ENCODE results near the gene PLEKHA7.
A peak's percentile ranks its signal among the peaks of the same experiment; 100 is the strongest.
"Not testable (repeated sequence)": the region's sequence is repeated elsewhere in the genome, so short reads cannot be mapped to it uniquely, and the experiment has no call there.

PLEKHA7 gene

DNA sequence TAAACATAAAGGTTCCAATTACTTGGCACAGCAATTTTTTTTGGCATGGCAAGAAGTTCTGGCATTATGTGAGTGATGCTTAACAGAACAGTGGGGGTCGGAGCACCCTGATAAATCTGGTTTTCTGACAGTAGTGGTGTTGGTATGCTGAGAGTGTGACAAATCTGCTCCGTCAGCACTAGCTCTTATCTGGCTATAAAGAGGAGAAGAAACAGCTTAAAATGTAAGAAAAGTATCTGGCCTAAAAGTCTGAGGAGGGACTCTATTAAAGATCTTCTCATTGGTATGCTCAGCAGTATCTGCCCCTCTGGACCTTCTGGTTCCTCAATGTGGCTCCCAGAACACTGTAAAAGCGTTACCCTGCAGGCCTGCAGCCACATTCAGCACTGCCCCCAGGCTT lies 137.4 kb downstream of the PLEKHA7 start:
- no peak for DNase-seq

DNA sequence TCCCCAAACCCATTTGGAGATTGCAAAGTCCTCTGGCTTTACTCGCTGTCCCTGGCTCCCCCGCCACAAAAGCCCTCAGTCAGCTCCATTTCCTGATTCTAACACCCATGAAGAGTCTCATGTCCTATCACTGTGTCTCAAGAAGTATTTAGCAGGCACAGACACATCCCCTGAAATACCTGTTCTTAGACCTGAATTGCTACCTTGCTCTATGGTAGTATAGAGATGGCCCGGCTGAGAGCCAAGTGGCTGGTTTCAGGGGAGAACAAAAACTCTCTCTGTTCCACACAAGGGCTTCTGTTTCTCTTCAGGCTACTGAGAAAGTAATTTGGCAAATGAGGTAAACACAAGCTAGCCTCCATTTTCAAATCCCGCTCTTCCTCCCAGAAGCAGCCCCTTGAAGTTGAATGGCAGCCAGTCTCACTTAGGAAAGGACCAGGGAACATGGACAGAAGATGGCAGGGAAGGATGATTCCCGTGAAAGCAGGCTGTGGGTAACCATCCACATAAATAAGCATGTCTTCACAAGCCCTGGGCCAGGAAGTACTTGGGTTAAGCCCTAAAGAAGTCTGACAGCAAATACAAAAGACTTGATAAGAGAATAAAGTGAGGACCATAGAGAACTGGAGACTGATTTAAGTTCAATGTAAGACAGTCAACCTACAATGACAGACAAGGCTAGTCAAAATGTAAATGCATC lies 138.0 kb downstream of the PLEKHA7 start:
- no peak for DNase-seq

DNA sequence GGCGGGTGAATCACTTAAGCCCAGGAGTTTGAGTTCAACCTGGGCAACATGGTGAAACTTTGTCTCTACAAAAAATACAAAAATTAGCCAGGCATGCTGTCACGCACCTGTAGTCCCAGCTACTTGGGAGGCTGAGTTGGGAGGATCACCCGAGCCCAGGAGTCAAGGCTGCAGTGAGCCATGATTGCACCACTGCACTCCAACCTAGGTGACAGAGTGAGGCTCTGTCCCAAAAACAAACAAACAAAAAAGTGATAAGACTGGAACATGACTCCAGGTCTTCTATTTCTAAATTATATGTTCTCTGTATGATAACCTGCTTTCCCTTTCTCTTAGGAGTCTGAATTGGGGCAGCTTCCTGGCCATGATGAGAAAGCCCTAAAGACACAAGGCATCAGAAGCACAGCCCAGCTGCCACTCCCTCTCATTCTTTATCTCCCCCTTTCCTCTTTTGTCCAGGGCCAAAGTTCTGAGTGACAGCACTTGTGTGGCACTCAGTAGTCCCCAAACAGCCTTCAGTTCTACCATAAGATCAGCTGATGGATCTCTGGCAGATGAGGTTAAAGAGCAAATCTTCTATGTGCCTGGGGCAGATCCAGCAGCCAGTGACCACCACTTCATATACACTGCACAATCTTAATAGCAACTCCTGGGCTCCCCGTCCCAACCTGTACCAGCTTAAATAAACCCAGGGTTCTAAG lies 139.8 kb downstream of the PLEKHA7 start:
- DNase-seq, result no peak

DNA sequence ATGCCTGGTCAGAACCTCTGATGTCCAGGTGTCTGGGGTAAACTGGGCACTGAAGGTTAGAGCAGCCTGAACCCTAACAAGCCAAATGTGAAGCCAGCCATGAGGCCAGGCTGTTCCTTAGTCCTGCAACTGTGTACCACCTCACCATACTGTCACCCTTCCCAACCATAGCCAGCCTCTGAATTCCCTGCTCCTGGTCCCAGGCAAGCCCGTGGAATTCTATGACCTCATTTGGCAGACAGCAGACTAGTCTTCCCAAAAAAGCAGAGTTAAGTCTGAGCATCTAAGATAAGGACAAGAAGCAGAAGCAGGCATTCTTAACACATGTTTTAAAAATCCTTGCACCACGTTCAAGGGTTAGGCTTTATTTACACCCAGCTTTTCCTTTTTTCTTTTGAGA lies 140.9 kb downstream of the PLEKHA7 start:
- DNase-seq, result no peak

DNA sequence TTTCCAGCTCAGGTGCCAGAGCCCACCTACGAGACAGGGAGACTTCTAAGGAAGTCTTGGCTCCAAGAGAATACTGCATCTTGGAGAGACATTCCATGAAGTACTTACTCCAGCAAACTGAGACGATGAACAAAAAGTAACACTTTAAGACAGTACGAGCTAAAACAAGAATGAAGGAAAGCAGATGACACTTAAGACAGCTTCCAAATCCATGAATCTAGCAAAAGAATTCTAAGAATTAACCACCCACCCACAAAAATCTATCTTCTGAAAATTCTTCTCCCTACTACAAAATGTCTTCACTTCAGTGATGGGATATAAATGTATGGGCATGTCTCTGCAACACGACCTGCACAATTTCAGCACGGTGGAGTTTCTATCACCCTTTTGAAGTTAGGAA lies 142.8 kb downstream of the PLEKHA7 start:
- no peak for DNase-seq

DNA sequence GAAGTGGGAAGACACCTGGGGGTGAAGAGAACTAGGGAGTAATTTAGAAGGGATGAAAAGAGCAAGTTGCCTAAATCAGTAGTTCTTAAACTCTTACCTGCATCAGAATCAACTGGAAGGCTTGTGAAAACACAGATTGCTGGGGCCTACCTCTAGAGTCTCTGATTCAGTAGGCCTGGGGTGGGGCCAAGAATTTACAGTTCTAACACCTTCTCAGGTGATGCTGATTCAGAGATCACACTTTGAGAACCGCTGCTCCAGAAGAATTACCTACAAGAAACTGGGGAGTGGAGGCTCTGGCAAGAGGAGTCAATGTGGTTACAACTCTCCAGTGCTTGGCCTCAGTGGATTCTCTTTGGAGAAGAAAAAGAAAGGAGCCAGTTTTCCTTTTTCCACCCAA lies 147.1 kb downstream of the PLEKHA7 start:
- DNase-seq, result no peak

DNA sequence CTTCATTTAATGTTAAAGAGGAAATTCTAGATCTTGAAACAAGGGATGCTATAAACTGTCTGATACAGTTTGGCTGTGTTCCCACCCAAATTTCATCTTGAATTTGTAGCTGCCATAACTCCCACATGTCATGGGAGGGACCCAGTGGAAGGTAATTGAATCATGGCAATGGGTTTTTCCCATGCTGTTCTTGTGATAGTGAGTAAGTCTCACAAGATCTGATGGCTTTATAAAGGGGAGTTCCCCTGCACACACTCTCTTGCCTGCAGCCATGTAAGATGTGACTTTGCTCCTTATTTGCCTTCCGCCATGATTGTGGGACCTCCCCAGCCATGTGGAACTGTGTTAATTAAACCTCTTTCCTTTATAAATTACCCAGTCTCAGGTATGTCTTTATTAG lies 149.8 kb downstream of the PLEKHA7 start:
- DNase-seq, result not testable (repeated sequence)

DNA sequence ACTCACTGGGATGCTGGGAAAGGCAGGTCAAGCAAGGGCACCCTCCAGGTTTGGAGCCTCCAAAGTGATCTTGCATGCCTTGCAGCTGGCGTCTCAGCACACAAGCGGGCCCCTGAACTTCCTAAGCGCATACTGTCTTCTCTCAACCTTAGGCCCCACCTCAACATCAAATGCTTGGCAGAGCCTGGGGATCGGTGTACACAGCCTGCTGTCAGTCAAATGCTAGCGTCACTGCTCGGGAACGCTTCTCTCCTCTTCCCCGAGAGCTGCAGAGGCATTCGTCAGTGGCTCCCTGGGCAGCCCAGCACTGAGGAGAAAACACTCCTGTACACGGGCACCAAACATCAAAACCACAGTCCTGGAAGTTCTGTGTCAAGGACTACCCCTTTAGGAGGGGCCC lies 150.8 kb downstream of the PLEKHA7 start:
- DNase-seq, result no peak

DNA sequence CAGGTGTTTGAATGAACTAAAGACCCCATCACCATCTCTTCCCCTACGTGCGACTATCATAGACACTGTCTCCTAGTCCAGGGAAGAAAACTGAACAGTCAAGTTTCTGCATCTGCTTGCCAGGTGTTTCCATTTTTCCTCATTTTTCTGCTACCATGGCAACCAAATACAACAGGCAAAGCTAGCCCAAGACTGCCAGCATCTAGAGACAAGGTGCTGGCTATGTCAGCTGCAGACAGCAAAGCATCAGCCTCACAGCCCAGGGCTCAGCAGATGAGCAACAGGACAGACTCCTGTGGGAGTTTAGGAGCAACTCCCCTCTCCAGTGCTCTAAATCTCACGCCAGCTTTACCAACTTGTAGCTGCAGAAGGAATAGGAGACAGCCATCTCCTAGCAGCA lies 151.5 kb downstream of the PLEKHA7 start:
- no peak for DNase-seq

DNA sequence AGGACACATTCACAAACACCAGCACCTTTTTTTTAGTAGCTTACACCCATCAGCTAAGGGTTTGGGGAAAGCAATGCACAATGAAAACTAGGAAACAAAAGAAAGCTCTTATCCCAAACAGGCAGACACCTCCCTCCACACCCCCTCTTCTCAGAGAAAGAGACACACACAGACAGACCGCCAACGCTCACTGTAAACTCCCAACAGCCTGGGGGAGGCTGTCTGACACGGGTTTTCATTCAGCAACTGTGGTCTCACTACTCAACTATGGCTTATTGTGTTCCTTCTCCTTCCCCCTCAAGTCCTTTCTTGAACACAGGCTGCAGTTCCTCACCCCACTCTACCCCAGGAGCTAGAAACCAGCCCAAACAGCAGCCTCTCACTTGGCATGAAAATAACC lies 152.4 kb downstream of the PLEKHA7 start:
- no peak for DNase-seq

DNA sequence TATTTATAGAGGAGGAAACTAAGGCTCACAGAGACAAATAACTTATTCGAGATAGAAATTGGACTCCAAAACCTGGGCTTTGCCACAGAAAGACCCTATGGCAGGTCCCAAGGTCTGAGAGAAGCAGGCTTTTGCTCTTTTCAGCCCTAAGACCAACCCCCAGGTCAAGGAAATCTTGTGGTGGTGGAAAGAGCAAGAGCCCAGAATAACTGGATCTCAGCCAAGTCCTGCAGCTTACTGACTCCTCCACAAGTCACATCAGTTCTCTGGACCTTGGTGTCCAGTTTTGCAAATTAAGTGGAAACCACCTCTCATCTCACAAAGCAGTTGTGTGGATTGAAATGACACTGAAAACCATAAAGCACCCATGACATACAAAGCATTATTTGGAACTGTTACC lies 153.6 kb downstream of the PLEKHA7 start:
- no peak for DNase-seq

DNA sequence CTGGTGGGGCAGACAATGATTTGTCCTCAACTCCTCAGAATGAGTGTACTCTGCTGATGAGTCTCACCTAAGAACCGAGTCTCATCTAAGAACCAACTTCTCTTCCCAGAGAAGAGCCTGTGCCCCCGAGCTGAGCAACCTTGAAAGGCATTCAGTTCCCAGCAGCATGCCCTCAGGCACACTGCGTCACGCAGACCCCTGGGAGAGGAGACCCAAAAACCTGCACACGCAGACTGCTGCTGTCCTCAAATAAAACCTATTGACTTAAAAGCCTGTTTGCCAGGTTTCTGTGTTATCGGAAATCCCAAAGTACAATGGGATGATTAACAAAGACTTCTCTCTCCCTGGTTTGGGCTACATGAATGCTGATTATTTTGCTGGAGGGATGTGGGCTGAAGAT lies 154.6 kb downstream of the PLEKHA7 start:
- no peak for DNase-seq

DNA sequence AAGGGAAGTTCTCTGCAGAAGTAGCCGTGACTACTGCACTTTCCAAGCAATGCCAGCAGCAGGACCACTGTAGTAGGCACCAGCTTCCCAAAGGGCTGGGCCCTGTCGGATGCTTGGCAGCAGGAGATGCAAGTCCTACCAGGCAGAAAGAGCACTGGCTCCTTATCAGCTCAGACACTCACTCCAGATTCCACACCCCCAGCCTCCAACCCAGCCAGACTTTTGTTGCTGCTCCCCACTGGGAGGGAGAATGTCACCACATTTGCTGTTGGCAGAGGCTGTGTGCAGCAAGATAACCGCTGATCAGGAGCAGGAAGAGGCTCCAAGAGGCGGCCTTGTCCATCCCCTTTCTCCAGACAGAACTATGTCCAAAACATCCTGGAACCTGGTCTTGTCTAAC lies 157.0 kb downstream of the PLEKHA7 start:
- DNase-seq, result no peak

DNA sequence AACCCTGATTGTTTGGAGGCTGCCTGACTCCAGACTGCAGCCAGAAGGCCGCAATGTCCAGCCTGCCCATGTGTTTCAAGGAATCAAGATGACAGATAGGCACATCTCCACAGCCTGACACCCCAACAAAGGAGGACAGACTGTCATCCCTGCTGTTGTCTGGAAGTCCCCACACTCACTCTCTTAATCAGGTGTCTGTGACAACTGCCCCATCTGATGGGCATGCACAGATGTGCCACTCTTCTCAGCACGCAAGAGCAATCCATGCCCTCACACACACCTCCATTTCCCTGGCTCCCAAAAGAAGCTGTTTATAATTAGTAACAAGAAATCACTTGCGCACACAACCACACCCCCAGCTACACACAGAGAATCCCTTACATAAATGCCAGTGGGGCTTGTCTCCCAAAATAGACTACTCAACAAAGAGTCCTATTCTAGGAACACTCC lies 158.2 kb downstream of the PLEKHA7 start:
- DNase-seq, result no peak

DNA sequence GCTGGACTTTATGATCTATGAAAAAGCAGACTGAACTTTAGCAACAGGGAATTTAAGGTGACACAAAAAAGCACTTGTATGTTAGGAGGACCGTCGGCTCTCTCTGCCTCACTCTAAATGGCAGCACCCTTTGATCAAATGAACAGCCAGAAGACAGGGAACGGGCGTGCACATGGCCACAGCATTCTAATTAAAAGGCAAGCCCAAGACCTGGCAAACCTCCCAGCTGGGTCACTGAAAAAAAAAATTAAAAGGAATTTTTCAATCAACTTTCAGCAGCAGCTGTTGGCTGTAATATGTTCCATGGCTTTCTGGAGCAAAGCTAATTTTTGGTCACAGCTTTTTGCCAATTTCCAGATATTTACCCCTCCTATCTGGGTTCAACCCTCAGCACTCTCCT lies 159.2 kb downstream of the PLEKHA7 start:
- no peak for DNase-seq

DNA sequence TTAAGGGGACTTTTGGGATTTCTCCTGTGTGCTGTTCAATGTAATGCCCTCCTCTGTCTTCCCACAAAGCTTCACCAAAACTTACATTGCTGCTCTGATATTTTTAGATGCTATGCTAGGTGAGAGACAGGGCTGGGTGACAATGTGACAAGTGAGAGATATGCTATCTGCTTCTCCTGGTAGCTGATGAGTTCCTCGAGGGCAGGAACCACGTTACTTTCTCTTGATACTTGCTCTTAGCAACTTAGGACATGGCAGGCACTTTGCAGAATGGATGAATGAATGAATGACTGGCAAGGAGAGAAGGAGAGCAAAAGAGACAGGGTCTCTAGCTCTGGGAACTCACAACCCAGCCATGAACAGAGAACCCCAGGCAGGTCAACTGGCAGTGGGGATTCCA lies 160.4 kb downstream of the PLEKHA7 start:
- no peak for DNase-seq

DNA sequence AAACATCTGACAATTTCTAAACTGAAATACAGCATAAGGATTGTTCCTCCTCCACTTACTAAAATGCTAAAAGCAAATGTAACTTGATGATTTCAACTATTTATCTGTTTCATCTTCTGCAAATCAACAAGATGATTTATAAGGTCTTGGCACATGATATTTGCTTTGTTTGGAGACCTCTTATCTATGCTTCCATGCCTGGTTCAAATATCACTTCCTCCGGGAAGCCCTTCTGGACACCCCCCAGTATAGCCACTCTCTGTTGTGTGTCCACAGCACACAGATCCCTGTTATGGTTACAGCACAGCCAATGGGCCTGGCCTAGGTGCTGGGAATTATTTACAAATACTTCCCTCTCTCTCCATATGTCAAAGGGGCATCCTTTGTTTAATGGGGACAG lies 160.9 kb downstream of the PLEKHA7 start:
- DNase-seq, result no peak

DNA sequence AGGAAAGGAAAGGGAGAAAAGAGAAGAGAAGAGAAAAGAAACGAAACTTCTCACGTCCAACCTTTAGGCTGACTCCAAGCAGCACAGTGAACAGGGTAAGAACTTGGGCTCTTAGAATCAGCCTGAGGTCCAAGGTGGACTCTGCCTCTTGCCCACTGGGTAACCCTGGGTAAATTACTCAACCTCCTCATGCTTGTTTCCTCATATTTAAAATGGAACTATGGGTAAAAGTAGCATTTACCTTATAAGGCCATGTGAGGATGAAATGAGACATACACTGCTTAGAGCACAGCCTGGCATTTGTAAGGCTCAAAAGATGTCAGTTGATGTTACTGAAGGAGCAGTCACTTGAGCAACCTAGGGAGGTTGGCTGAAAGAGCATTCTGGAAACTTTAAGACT lies 167.9 kb downstream of the PLEKHA7 start:
- DNase-seq, result no peak

DNA sequence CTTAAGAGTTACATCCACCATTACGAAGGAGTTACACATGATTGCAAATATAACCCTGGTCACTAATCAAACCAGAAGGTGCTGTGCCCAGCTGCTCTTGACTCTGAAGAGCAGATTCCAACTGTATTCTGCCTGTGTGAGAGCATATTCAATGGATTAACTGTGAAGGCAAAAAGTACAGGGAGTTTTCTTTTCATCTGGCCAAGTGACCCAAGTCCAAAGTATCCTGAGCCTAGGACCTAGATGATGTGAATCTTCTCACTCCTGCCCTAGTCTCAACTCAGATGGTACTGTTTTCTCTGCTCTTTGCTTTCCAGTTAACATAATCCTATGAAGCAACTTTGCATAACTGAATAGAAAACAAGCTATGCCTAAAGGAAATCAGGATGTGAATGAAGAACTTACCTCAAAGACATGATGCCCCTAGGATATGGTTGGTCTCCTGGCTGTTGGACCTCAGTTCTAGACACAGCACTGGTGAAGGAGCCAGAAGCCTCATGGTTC lies 169.9 kb downstream of the PLEKHA7 start:
- no peak for DNase-seq

DNA sequence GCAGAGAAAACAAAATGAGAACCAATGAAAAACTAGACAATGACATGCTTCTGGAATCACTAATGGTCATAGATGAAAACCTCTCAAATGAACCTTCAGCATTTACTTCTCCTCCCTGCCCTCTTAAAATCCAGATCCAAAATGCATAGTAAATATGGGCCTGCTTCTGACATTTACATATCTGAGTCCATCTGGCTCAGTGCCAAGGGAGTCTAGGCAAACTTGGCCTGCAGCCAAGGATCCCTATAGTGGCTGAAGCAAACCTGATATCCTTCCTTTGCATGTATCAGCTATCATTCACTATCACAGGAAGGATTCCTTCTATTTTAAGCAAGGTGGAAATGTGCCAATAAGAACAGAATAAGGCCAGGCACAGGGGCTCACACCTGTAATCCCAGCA lies 170.9 kb downstream of the PLEKHA7 start:
- peak; percentile 40 to 80 for DNase-seq

DNA sequence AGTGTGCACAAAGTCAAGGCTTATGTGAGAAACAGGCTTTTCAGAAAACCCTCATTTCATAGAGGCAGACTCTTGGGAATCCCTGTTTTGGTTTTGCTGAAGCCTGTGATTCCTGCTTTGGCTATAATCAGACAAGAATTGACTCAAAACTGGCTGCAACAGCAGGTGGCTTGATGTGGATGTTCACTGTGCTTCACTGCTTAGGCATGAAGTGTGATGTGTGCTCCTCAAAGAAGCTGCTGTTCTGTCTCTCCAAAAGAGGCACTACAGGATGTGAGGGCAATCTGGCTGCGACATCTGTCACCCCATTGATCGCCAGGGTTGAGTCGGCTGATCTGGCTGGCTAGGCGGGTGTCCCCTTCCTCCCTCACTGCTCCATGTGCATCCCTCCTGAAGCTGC lies 172.2 kb downstream of the PLEKHA7 start:
- DNase-seq, result no peak

DNA sequence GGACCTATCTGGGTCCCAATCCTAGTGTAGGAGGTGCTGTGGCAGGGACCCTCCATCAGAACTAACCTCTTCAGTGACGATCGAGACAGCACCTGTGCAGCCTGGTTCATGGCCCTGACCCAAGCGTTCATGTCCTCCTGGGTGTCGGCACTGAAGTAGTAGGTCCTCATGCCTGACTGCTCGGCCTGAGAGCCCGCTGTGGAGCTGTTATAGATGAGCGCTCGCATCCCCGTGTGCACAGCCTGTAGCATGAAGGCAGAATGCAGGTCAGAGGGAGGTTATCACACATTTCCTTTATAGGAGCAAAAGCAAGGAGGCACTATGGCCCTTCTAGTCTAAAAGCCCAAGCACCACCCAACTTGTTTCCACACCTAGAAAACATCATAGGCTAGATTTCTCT lies 172.7 kb downstream of the PLEKHA7 start:
- no peak for DNase-seq

DNA sequence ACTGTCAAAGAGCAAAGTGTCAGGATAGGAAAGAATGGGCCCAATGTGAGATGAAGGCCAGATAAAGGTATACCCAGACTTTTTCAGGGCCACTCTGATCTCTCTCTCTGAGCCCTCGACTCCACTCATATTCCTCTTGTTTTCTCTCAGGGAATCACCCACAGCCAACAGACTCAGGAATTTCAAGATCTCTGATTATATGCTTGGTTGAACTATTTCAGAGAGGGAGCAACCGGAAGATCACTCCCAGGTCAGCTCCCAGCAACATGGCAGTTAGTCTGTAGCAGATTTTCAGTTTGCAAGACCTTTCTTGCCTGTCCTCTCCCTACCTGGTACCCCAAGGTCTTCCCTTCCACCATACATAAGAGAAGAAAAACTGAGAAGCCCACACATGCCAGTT lies 173.3 kb downstream of the PLEKHA7 start:
- no peak for DNase-seq

DNA sequence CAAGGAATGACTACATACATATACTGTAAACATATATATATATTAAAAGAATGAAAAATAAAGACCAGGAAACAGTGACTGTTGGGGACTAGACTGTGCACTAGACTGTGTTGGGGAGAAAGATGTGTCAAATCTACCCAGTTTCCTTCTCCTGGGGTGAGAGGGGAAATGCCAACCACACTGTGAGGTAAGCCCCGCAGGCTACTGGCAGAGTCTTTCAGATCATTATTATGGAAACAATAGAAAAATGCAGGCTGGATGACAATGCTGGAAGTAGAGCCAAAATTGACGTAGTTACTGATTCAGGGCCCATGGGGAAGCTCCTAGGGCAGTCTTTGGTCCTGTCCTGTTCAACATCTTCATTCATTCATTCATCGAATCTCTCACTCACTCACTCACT lies 174.4 kb downstream of the PLEKHA7 start:
- DNase-seq, result no peak

DNA sequence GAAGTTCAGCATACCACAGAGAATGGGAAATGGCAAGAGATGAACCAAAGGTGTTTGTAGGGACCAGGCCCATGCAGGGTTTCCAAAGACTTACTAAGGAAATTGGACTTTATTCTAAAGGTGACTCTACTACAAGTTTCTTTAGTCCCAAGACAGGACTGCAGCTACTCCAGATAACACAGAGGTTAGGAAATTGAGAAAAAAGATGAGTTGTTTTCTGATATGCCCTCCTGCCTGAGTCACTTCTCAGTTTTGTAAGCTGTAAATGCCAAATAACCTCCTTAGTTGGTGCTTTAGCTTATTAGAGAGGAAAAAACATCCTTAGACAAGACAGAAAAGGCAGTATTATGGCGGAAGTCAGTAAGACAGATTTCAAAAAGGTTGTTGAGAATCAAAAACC lies 179.8 kb downstream of the PLEKHA7 start:
- DNase-seq, result no peak

Measured in NCI-H187 (cell line).